HG02938 (cell line): ENCODE data around the gene GOLGA6C.
"Not testable (repeated sequence)": the region's sequence is repeated elsewhere in the genome, so short reads cannot be mapped to it uniquely, and the experiment has no call there.

ENCODE experiments used
- ATAC-seq: cut with Tn5 transposase; IDR thresholded peaks from one replicate; pipeline ENCODE4 v1.9.1; 2021; ENCODE audit warnings: mild to moderate bottlenecking, moderate library complexity; ENCODE audit not compliant: unreplicated experiment

Gene GOLGA6C, protein sequence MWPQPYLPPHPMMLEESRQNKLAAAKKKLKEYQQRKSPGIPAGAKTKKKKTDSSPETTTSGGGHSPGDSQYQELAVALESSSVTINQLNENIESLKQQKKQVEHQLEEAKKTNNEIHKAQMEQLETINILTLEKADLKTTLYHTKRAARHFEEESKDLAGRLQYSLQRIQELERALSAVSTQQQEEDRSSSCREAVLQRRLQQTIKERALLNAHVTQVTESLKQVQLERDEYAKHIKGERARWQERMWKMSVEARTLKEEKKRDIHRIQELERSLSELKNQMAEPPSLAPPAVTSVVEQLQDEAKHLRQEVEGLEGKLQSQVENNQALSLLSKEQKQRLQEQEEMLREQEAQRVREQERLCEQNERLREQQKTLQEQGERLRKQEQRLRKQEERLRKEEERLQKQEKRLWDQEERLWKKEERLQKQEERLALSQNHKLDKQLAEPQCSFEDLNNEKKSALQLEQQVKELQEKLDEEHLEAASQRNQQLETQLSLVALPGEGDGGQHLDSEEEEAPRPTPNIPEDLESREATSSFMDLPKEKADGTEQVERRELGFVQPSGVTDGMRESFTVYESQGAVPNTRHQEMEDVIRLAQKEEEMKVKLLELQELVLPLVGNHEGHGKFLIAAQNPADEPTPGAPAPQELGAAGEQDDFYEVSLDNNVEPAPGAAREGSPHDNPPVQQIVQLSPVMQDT

DNA sequence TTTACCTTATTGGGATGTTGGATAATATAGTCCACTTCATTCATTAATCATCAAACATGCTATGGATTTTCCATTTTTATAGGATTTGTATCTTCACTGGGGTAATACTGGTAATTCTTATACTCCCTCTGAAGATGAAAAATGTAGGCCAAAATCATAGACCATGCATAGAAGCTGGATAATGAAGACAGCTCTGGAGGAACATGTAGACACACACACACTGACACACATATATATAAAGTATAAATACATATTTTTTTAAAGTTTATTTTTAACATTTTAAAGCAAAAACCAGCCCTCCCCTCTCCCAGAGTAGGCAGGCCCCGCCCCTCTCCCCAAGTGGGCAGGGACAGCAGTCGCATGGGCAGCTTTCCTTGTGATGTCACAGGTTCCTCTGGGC is at the start of gene GOLGA6C:
Gene GOLGA6C, plus strand, starts transcription at position 301 of the 400 bp plus-strand sequence. CDS start 265 bp downstream, outside the sequence.
- ATAC-seq: not testable (repeated sequence)

DNA sequence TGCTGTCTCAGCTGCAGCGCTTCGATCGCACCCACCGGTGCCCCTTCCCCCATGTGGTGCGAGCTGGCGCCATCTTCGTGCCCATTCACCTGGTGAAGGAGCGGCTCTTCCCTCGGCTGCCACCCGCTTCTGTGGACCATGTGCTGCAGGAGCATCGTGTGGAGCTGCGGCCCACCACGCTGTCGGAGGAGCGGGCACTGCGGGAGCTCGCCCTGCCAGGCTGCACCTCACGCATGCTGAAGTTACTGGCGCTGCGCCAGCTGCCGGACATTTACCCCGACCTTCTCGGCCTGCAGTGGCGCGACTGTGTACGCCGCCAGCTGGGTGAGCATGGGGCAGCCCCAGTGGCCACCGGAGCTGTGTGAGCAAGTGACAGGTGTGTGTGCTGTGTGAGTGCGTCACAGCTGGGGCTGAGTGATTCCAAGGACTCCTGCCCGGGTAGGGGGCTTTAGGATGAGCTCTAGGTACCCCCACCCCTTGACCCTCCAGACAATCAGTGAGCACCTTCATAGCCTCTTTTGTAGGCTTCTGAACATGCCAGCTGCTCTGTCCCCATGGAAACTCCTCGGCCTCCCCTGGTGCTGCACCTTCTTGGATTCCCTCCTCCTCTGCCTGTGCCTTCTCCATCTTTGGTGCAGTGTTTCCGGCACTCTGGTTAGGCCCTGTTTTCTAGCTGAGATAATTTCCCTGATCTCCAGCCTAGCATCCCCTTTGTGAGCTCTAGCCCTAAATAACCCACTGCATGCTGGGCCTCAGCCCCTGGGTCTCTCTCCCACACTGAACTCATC is 49.4 kb upstream of the GOLGA6C start:
- no peak for ATAC-seq

DNA sequence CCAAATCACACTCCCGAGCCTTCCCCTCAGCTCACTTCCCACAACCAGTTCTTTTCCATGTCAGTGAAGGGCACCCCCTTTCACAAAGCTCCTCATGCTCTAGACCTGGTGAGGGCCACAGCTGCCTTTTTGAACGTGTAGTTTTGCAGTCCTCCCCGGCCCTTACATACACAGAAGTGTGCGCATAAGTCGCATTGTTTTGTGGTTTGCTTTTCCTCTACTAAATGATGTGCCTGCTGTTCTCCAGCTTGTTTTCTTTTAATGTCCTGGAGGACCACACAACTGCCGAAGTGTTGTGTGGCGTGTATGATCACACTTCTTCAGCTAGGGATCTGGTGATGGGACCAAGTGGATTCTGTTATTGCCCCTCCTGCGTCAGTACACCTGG is 48.9 kb upstream of the GOLGA6C start:
- ATAC-seq: no peak

DNA sequence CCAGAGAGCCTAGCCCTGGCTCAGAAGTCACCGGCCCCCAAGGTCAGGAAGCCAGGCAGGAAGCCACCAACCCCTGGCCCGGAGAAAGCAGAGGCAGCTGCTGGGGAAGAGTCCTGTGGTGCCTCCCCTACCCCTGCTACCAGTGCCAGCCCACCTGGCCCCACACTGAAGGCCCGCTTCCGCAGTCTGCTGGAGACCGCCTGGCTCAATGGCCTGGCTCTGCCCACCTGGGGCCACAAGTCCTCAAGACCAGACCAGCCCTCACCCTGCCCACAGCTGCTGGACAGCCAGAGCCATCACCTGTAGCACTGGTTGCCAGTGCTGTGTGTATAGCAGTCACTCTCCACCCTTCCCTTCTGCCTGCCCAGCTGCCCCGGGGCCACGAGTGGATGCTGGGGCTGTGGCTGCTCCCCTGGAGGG is 47.3 kb upstream of the GOLGA6C start:
- no peak for ATAC-seq

DNA sequence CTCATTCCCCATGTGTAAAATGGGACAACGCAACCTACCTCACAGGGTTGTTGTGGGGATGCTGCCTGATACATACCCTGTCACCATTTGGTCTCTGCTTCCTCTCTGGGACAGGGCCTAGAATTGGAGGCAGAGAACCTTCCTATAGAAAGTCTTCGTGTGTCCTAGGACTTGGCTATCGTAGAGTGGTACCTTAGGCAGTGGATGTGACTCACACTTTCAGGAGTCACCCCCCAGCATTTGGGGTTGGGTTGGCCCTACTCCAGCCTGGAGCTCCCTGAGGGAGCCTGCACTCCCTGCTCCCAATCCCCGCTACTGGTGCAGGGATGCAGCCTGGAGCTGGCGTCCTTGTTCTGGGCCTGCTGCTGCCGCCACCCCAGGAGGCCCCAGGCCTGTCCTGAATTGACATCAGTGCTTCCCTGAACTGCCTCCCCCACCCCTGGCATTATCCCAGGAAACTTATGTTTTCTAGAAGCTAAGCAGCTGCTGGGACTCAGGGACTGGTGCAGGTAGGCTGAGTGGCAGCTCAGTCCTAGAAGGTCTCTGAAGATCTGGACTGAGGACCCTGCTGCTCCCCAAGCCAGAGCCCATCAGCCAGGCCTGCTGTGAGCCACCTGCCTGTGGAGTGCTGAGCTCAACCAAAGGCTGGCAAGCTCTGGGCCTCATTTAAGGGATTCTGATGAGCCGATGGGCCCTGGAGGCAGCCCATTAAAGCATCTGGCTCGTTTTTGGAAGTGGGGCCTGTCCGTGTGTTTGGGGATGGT is 46.5 kb upstream of the GOLGA6C start:
- no peak for ATAC-seq

DNA sequence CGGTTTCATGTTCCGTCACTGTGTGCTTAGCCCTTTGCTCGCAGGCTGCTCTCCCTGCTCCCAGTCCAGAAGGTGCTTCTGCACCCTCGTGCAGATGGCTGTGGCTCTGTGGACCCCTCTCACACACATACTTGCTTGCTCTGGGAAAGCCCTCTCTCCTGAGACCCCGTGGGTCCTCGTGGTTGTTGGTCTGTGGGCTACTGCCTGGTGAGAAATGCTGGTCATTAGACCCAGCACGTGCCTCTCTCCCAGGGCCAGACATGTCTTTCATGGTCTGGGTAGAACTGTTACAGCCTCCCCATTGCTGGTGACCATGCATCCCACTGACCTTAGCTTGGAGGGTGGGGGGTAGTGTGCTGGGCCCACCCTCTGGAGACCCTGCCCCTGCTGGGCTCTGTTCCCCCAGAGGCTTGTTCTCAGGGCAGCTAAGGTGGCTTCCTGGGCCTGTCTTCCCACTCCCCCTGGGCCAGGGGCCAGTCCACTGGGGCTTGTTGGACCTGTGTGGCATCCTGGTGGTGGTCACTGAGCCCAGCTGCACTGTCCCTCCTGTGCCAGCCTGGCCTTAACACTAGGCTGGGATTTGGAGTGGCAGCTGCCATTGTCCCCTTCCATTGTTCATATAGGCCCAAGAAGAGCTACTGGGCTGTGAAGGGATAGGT is 45.8 kb upstream of the GOLGA6C start:
- ATAC-seq: no peak

DNA sequence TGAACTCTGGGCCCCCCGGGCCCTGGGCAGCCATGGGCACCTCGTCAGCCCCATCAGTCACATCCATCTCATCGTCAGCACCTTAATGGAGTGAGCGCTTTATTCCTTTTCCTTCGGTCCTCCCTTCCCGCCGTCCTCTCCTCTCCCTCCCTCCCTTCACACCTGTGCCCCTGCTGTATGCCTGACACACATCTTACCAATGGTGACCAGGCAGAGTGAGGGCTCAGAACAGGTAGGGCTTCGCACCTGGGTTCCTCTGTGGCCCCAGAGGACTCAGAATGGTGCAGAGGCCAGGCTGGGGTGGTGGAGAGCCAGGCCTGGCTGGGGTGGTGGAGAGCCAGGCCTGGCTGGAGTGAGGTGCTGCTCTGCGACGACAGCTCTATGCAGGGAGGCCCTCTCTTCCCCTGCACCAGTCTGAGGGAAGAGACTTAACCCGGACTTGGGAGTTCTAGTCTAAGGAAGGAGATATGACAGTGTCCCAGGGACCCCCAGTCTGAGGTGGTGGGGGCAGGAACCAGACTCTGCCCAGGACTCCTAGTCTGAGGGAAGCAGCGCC is 44.8 kb upstream of the GOLGA6C start:
- no peak for ATAC-seq

DNA sequence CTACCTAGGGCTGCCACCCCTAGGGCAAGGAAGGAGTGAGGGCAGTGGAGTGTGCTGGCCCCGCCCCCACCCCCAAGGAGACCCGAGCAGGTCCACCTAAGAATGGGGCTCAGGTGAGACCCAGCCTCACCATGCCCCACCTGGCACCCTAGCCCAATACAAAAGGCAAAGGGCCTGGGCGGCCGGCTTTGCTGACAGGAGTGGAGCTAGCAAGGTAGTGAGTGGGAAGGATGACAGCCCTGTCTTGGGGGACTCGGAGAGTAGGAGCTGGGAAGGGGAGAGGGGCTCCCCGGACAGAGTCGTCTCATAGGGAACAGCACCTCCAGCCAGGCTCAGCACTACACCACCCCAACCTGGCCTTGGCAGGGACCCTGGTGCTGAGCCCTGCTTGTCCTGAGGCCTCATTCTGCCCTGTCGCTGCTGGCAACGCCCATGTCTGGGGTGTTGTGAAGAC is 44.3 kb upstream of the GOLGA6C start:
- no peak for ATAC-seq

DNA sequence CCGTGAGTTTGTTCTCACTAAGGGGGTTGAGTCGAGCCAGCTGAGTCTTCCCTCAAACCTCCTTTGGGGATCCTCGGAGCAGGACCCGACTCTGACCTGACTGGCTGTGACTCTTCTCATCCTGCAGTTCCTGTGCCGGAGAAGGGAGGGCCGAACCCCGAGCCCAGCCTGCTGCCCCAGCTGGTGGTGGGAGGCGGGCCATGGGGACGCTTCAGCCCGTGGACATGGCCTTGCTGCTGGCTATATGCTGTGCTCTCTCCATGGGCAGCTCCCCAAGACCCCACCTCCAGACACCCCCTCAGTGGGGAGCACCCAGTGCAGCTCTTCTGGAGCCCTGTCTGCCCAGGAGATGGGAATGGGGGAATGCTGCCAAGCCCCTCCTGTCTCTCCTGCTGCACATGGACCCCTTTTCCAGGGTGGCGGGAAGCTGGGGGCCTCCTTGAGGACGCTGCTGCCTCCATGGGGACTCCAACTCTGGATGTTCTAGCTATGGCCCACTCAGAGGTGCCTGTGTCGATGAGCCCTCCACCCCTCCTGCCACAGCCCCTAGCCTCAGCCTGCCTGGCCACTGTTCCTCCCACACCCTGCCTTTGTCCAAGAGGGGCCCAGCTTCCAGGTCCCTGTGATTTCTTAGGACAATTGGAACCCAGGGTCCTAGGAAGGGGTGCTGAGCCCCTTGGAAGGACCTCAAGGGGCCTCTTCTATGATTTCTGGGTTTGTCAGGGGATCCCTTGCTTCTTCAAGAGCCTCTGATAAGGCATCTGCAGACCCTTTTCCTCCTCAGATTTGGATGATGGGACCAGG is 43.6 kb upstream of the GOLGA6C start:
- no peak for ATAC-seq

DNA sequence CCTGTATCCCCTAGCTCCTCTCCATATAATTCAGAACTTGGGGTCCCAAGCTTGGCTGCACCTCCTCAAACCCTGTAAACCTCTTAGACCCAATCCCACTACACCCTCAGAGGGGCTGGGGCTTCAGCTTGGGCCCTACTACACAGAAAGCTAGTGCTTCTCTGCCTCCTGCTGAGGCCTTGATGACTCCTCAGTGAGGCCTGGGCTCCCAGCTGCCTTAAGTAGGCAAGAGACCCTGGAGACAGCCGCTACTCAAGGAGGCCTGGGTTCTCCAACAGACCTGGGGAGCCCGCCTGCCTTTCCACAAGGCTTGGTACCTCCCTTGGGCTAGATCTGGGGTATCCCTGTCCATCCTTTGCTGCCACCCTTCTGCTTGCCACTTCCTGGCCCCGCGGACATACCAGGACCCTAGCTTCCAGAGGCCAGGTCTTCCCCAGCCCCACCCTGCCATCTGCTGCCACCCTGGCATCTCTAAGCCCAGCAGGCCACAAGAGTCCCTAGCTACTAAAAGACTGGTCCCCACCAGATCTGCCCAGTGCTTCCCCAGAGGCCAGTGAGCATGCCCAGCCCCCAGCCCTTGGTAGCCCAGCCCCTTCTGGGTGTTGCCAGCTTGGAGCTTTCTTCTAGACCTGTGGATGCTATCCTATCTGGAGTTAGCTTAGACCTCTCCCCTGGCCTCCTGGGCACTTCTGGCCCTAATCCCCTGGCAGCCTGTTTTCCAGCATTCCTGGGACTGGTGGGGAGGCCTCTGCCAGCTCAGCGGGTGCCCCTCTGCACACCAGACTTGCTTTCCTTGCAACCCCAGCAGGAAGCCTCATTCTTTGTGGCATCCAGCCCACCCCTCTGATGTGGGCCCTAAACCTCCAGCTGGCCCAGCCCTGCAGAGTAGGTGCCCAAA is 42.8 kb upstream of the GOLGA6C start:
- ATAC-seq: no peak

DNA sequence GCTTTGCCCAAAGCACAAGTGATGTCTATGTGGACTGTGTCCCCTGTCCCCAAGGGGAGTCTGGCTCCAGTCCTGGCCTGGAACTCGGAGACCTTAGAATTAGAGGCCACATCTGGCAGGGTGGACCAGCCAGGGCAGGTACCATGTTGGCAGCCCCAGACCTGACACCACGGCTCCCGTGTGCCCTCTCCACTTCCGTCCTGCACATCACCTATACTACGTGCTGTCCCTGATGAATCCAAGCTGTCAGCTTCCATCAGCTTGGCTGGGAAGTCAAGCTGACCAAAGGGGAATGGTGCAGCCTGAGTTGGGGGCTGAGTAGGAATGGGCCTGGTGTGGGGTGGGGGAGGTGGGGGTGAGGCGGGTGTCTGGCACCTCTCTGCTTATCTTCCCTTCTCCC is 41.1 kb upstream of the GOLGA6C start:
- ATAC-seq: no peak

DNA sequence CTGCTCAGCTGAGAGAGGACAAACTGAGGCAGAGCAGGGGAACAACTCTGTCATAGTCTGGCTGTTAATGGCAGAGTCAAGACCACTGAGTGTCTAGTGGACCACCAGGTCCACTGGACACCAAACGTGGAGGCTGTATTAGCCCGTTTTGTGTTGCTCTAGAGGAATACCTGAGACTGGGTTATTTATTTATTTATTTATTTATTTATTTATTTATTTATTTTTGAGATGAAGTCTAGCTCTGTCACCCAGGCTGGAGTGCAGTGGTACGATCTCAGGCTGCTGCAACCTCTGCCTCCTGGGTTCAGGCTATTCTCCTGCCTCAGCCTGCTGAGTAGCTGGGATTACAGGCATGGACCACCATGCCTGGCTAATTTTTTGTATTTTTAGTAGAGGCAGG is 40.6 kb upstream of the GOLGA6C start:
- not testable (repeated sequence) for ATAC-seq

DNA sequence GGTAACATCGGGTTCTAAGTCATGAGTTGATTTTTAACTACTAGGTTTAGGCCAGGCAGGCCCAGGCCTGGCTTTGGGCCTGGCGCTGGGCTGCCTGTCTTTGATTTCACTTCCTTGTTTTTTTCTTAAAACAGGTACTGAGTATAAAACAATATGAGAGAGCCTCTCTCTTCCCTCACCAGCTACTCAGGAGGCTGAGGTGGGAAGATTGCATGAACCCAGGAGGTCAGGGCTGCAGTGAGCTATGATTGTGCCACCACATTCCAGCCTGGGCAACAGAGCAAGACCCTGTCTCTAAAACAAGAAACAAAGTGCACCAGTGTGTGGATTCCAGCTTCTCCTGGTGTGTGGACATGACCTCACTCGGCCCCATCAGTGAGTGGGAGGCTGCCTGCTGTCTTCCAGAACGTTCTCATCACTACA is 38.6 kb upstream of the GOLGA6C start:
- ATAC-seq: not testable (repeated sequence)

DNA sequence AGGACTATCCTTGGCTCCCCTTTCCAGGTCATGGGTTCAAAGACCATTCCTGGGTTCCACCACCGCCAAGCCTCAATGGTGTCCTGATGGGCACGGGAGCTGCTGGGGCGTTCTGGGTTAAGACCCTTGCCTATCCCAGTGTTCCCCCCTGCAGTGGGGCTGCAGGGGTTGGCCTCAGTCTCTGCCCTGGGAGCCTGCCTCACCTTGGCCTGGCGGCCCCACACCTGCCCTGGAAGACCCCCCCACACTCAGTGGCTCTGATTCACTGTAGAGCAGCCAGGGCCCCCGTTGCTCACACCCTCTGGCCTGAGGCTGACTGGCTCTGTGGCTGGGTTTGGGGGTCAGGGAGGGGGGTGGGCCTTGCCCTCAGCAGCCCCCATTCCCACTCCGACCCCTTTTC is 34.4 kb upstream of the GOLGA6C start:
- ATAC-seq: no peak

DNA sequence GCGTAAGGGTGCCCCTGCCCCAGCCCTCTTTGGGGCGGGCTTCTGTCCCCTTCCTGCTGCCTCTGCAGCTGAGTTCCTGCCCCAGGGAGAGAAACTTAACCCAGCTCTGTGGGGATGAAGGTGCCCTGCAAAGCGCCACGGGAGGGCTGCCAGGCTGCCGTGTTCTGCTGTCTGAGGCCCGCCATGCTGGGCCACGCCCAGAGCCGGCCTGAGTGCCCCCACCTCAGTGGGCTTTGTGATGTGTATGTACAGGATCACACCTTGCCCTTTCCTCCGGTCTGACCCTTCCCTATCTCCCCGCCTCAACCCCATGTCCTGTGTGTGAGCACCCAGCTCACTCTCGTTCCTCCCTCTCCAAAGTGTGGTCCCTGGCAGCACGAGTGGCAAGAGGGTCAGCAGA is 33.9 kb upstream of the GOLGA6C start:
- no peak for ATAC-seq

DNA sequence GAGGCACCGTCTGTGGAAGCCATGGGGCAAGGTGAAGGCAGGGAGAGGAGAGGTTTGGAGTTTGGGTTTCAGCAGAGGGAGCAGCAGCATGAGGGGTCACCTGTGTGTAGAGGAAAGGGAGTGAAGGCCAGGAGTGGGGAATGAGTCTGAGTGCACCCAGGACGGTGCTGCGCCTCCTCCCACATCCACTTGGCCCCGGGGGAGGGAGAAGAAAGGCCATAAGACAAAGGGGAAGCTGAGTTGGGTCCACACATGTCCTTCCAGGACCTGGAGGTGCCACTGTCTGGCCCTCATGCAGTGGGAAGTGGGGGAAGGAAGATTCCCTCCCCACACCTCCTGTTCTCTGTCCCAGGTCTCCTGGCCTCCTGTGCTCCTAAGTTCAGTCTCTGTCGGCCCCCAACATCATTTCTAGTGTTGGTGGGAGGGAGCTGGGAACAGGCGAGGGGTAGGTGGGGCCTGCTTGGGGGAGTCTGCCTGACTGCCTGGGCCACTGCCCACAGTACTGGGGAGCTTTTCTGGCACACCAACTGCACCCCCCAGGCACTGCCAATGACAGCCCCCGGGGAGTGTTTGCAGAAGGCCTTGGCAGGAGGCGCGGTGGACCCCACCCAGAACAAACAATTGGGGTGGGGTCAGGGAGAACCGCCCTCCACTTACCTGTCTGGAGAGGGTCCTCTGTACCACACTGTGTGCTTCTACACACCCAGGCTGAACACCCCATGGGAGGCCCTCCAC is 32.9 kb upstream of the GOLGA6C start:
- ATAC-seq: not testable (repeated sequence)
